H9 (cell line): ENCODE measurements around the gene AKAP17A. TPM values are rescaled to one million over a fixed set of nuclear protein-coding genes. Genes with fewer than 3 reads are reported as not detected.
A peak's percentile ranks its signal among the peaks of the same experiment; 100 is the strongest.
"Not testable (repeated sequence)": the region's sequence is repeated elsewhere in the genome, so short reads cannot be mapped to it uniquely, and the experiment has no call there.

Experiments used
- DNase-seq: peaks from one replicate; pipeline ENCODE4 v3.0.0-alpha.2; 2017
- H2AFZ ChIP-seq: one replicate; pipeline ENCODE4 v1.6.1; 2013; ENCODE audit warnings: mild to moderate bottlenecking, low read length, control low read depth, moderate library complexity
- H2AK5ac ChIP-seq: 2 replicates; pipeline ENCODE4 v1.6.1; 2013; ENCODE audit warnings: low read length, control low read depth, mixed read lengths; ENCODE audit not compliant: insufficient read length
- H2BK120ac ChIP-seq: one replicate; pipeline ENCODE4 v1.6.1; 2013; ENCODE audit warnings: low read depth, mild to moderate bottlenecking, low read length, control low read depth, inconsistent platforms; ENCODE audit not compliant: poor library complexity, severe bottlenecking
- H2BK12ac ChIP-seq: 2 replicates; pipeline ENCODE4 v1.6.1; 2013; ENCODE audit warnings: low read length, control low read depth, mixed read lengths, low read depth; ENCODE audit not compliant: insufficient read length
- H2BK15ac ChIP-seq: 2 replicates; pipeline ENCODE4 v1.6.1; 2013; ENCODE audit warnings: low read depth, low read length, control low read depth
- H2BK20ac ChIP-seq: one replicate; pipeline ENCODE4 v1.6.1; 2013; ENCODE audit warnings: low read depth, mild to moderate bottlenecking, low read length, control low read depth, inconsistent platforms; ENCODE audit not compliant: poor library complexity, severe bottlenecking
- H2BK5ac ChIP-seq: 2 replicates; pipeline ENCODE4 v1.6.1; 2013; ENCODE audit warnings: low read length, control low read depth, mixed read lengths; ENCODE audit not compliant: insufficient read length
- H3K14ac ChIP-seq: 2 replicates; pipeline ENCODE4 v1.6.1; 2013; ENCODE audit warnings: low read length, control low read depth; ENCODE audit not compliant: insufficient read depth
- H3K18ac ChIP-seq: 2 replicates; pipeline ENCODE4 v1.6.1; 2013; ENCODE audit warnings: low read depth, mild to moderate bottlenecking, mixed read lengths, low read length, control low read depth; ENCODE audit not compliant: insufficient read length
- H3K23ac ChIP-seq: 2 replicates; pipeline ENCODE4 v1.6.1; 2013; ENCODE audit warnings: low read length, control low read depth, mixed read lengths, low read depth; ENCODE audit not compliant: insufficient read length
- H3K23me2 ChIP-seq: 2 replicates; pipeline ENCODE4 v1.6.1; 2013; ENCODE audit warnings: low read depth, mild to moderate bottlenecking, mixed read lengths, low read length, control low read depth; ENCODE audit not compliant: insufficient read length, poor library complexity, severe bottlenecking
- H3K27ac ChIP-seq: 2 replicates; pipeline ENCODE4 v1.5.1; 2013; ENCODE audit warnings: low read length, control low read depth, mixed read lengths, low read depth; ENCODE audit not compliant: insufficient read length
- H3K27me3 ChIP-seq: 2 replicates; pipeline ENCODE4 v1.6.1; 2013; ENCODE audit warnings: low read length, control low read depth, inconsistent platforms; ENCODE audit not compliant: insufficient read depth
- H3K4ac ChIP-seq: 2 replicates; pipeline ENCODE4 v1.6.1; 2013; ENCODE audit warnings: low read depth, mild to moderate bottlenecking, control low read depth, inconsistent platforms, low read length, moderate library complexity
- H3K4me1 ChIP-seq: 2 replicates; pipeline ENCODE4 v1.6.1; 2013; ENCODE audit warnings: low read length, control low read depth, inconsistent platforms; ENCODE audit not compliant: insufficient read depth
- H3K4me2 ChIP-seq: 2 replicates; pipeline ENCODE4 v1.6.1; 2013; ENCODE audit warnings: low read length, control low read depth, mixed read lengths; ENCODE audit not compliant: insufficient read length, insufficient read depth
- H3K56ac ChIP-seq: 2 replicates; pipeline ENCODE4 v1.6.1; 2013; ENCODE audit warnings: low read depth, mild to moderate bottlenecking, mixed read lengths, low read length, control low read depth; ENCODE audit not compliant: insufficient read length
- H3K79me1 ChIP-seq: 2 replicates; pipeline ENCODE4 v1.6.1; 2013; ENCODE audit warnings: low read depth, mild to moderate bottlenecking, moderate library complexity, low read length, control low read depth, inconsistent platforms; ENCODE audit not compliant: insufficient read depth, poor library complexity, severe bottlenecking
- H3K79me2 ChIP-seq: 2 replicates; pipeline ENCODE4 v1.6.1; 2013; ENCODE audit warnings: low read length, control low read depth, inconsistent platforms; ENCODE audit not compliant: insufficient read depth
- H3K9ac ChIP-seq: 2 replicates; pipeline ENCODE4 v1.6.1; 2013; ENCODE audit warnings: low read length, control low read depth, mixed read lengths; ENCODE audit not compliant: insufficient read length; ENCODE audit errors: extremely low read depth
- H3K9me3 ChIP-seq: one replicate; pipeline ENCODE4 v1.6.1; 2013; ENCODE audit warnings: low read depth, low read length, inconsistent platforms; ENCODE audit not compliant: control insufficient read depth
- H3T11ph ChIP-seq: one replicate; pipeline ENCODE4 v1.6.1; 2013; ENCODE audit warnings: mild to moderate bottlenecking, low read length, control low read depth, inconsistent platforms
- H4K20me1 ChIP-seq: one replicate; pipeline ENCODE4 v1.6.1; 2013; ENCODE audit not compliant: control insufficient read depth, insufficient read length, insufficient read depth
- H4K5ac ChIP-seq: 2 replicates; pipeline ENCODE4 v1.6.1; 2013; ENCODE audit warnings: low read depth, mild to moderate bottlenecking, mixed read lengths, low read length, control low read depth; ENCODE audit not compliant: insufficient read length
- H4K8ac ChIP-seq: replicated peaks from 2 replicates; pipeline ENCODE4 v1.6.1; 2013; ENCODE audit warnings: low read length, control low read depth, mixed read lengths, low read depth; ENCODE audit not compliant: insufficient read length
- H4K91ac ChIP-seq: 2 replicates; pipeline ENCODE4 v1.6.1; 2013; ENCODE audit warnings: low read depth, mild to moderate bottlenecking, moderate library complexity, mixed read lengths, low read length, control low read depth; ENCODE audit not compliant: insufficient read length
- H3K27ac Mint-ChIP-seq, 3 experiments: 2 replicates in 2 of 3; 3 replicates in 1 of 3; pipeline ENCODE4 v1.8.0; 2020 to 2021; ENCODE audit warnings: mixed read lengths in 3 of 3, mild to moderate bottlenecking in 1 of 3, moderate library complexity in 1 of 3
- H3K27me3 Mint-ChIP-seq: 2 replicates; pipeline ENCODE4 v1.8.0; 2021; ENCODE audit warnings: low read depth, mild to moderate bottlenecking, moderate library complexity, mixed read lengths
- H3K36me3 Mint-ChIP-seq, 3 experiments: 2 replicates in 2 of 3; 3 replicates in 1 of 3; pipeline ENCODE4 v1.8.0; 2020 to 2021; ENCODE audit warnings: low read depth in 3 of 3, mixed read lengths in 3 of 3; ENCODE audit not compliant: insufficient read depth in 1 of 3
- H3K4me1 Mint-ChIP-seq, 2 experiments: 2 replicates each; pipeline ENCODE4 v1.8.0; 2020; ENCODE audit warnings: mixed read lengths in 2 of 2
- H3K4me3 Mint-ChIP-seq, 2 experiments: 2 replicates in 1 of 2; 3 replicates in 1 of 2; pipeline ENCODE4 v1.8.0; 2020 to 2021; ENCODE audit warnings: mild to moderate bottlenecking in 2 of 2, mixed read lengths in 2 of 2, moderate library complexity in 1 of 2
- H3K9me3 Mint-ChIP-seq, 2 experiments: 2 replicates in 1 of 2; 3 replicates in 1 of 2; pipeline ENCODE4 v1.8.0; 2020; ENCODE audit warnings: mild to moderate bottlenecking in 2 of 2, mixed read lengths in 2 of 2, moderate library complexity in 1 of 2
- WGBS: extraction: QIAGEN DNeasy Blood & Tissue Kit; methylation state at CpG from one replicate; pipeline ENCODE4 v1.1.7; 2013; ENCODE audit warnings: missing lambda C conversion rate, low lambda C conversion rate, mixed read lengths; ENCODE audit not compliant: insufficient read length; ENCODE audit errors: extremely low coverage; 5-methylcytosine and 5-hydroxymethylcytosine counted together
- total RNA-seq: library from RNA; stranded (reverse); gene quantifications from 2 replicates; pipeline ENCODE4 v1.2.1, GENCODE V29; 2021
- TF ChIP-seq, protein P1 (sequence below): fragments of 200-600 bp; sonication (generic); conservative IDR thresholded peaks from 3 replicates; pipeline ENCODE4 v1.8.0; 2021; ENCODE audit warnings: antibody characterized with exemption, mild to moderate bottlenecking

The AKAP17A gene
- total RNA-seq, 1 experiment from 2014 or later = 39.7 TPM

GRCh38 chrX:1623691-1624090, 32.3 kb downstream of the AKAP17A start:
- Mint-ChIP-seq H3K9me3 (peaks cover 0 to under 1% of the 10 kb centered on the region in 2 experiments; a peak in 2 of 5 replicates), H3K27ac (peak overlapping the region in 2 of 3 experiments; percentile 6 to 53; a peak in 3 of 7 replicates), H3K4me3 (no peak overlapping the region), H3K4me1 (peaks cover 2% of the 10 kb centered on the region in 2 experiments), H3K36me3 (no peaks in the 10 kb centered on the region), H3K27me3 (peaks cover 3% of the 10 kb centered on the region)
- H3K4me1 ChIP-seq = no peaks in the 10 kb centered on the region; the same call in 1 of the 2 replicates
- no peak overlapping the region for H3K56ac ChIP-seq
- H3K23ac ChIP-seq = no peak overlapping the region
- no peak overlapping the region for H3K4ac ChIP-seq
- no peak overlapping the region for H4K5ac ChIP-seq
- H2BK20ac ChIP-seq = no peak overlapping the region
- H4K20me1 ChIP-seq = no peaks in the 10 kb centered on the region
- no peak overlapping the region for H2AK5ac ChIP-seq
- no peaks in the 10 kb centered on the region for H3K79me2 ChIP-seq
- TF ChIP-seq, protein P1, sequence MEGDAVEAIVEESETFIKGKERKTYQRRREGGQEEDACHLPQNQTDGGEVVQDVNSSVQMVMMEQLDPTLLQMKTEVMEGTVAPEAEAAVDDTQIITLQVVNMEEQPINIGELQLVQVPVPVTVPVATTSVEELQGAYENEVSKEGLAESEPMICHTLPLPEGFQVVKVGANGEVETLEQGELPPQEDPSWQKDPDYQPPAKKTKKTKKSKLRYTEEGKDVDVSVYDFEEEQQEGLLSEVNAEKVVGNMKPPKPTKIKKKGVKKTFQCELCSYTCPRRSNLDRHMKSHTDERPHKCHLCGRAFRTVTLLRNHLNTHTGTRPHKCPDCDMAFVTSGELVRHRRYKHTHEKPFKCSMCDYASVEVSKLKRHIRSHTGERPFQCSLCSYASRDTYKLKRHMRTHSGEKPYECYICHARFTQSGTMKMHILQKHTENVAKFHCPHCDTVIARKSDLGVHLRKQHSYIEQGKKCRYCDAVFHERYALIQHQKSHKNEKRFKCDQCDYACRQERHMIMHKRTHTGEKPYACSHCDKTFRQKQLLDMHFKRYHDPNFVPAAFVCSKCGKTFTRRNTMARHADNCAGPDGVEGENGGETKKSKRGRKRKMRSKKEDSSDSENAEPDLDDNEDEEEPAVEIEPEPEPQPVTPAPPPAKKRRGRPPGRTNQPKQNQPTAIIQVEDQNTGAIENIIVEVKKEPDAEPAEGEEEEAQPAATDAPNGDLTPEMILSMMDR = no peak
- no peak for DNase-seq
- H3K23me2 ChIP-seq = no peaks in the 10 kb centered on the region
- no peak overlapping the region for H4K8ac ChIP-seq
- no peak overlapping the region for H2AFZ ChIP-seq
- no peak overlapping the region for H3K14ac ChIP-seq
- no peak overlapping the region for H2BK15ac ChIP-seq
- no peak overlapping the region for H2BK12ac ChIP-seq
- no peak overlapping the region for H4K91ac ChIP-seq
- H3K27ac ChIP-seq = no peak overlapping the region
- no peaks in the 10 kb centered on the region for H3K27me3 ChIP-seq
- H2BK5ac ChIP-seq = no peak overlapping the region
- no peaks in the 10 kb centered on the region for H3K79me1 ChIP-seq
- H3K9ac ChIP-seq = no peak overlapping the region
- no peak overlapping the region for H3K4me2 ChIP-seq
- no peak overlapping the region for H2BK120ac ChIP-seq
- no peak overlapping the region for H3T11ph ChIP-seq
- no peaks in the 10 kb centered on the region for H3K9me3 ChIP-seq
- H3K18ac ChIP-seq = no peak overlapping the region
- WGBS = no CpG with 5 or more reads among the region's 21 CpGs

- H3K36me3 Mint-ChIP-seq, H4K91ac ChIP-seq, H2BK20ac ChIP-seq, H3K18ac ChIP-seq, H3K4me1 Mint-ChIP-seq, H3K4me2 ChIP-seq, H3K23ac ChIP-seq, H3K79me1 ChIP-seq, DNase-seq, H4K5ac ChIP-seq, H3K79me2 ChIP-seq, H2BK12ac ChIP-seq, H3K27me3 Mint-ChIP-seq, H3K4ac ChIP-seq, H3K27me3 ChIP-seq, H2BK5ac ChIP-seq, H3K4me1 ChIP-seq, H2AFZ ChIP-seq, H3K9me3 Mint-ChIP-seq, H2BK120ac ChIP-seq, H2BK15ac ChIP-seq, H3K9ac ChIP-seq, H2AK5ac ChIP-seq, H3T11ph ChIP-seq, H3K27ac ChIP-seq, H3K56ac ChIP-seq, H4K20me1 ChIP-seq, H4K8ac ChIP-seq, H3K4me3 Mint-ChIP-seq, H3K23me2 ChIP-seq, H3K9me3 ChIP-seq, H3K14ac ChIP-seq: not testable (repeated sequence)
- peak overlapping the region in 2 of 3 experiments; percentile 6 to 53; a peak in 2 of 7 replicates for H3K27ac Mint-ChIP-seq
- WGBS = no CpG with 5 or more reads among the region's 14 CpGs
Observed at GRCh38 chrX:1624158-1624860, 32.9 kb downstream of the AKAP17A start.
